GM19467 (cell line): ENCODE data around the gene PACS2.

Experiments used
- ATAC-seq: cut with Tn5 transposase; IDR thresholded peaks from one replicate; pipeline ENCODE4 v1.9.1; 2021; ENCODE audit warnings: mild to moderate bottlenecking, moderate library complexity; ENCODE audit not compliant: unreplicated experiment

Gene PACS2

GRCh38 chr14:105384041-105384557, 69.6 kb downstream of the PACS2 start:
- no peak for ATAC-seq

DNA sequence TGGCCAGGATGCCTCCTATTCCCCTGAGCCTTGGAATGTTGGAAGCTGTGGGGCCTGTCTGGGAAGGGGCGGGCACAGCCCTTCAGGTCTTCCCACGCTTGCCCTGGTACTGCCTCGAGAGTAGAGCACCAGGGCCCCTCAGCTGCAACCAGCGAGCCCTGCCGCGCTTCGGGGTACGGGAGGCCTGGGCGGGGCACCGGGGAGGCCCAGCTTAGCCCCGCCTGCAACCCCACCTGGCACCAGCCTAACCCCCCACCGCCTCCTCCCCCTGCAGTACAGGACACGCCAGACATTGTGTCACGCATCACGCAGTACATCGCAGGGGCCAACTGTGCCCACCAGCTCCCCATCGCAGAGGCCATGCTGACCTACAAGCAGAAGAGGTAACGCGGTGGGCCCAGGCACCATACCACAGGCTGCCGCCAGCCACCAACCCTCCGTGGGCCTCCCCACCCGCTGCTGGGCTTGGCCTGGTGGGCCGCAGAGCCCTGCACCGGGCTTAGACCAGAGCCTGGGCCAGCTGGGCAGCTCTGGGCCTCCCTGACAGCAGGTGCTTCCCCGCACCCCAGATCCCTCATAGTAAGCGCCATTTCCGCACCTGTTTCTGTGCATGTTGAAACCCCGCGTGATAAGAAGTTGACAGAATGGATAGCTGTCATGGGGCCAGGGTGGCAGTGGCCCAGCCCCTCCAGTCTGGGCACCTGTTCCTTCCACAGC, 70.2 kb downstream of the PACS2 start:
- no peak for ATAC-seq

DNA sequence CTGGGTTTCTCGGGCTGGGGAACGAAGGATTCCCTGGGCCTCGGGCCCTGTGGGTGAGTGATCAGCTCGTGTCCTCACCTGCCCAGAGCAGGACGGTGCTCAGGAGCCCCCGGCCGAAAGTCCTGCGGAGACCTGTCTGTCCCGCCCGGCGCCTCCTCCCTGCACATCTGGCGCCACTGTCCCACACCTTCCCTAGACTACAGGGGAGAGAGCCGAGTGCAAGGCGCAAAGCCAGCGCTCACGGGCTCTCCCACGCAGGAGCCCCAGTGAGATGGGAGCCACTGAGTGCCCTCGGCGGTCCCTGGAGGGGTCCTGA, 70.7 kb downstream of the PACS2 start:
- ATAC-seq = no peak

GRCh38 chr14:105385698-105386365, 71.3 kb downstream of the PACS2 start:
- ATAC-seq = no peak

- no peak for ATAC-seq
Observed at GRCh38 chr14:105386581-105387529, 72.3 kb downstream of the PACS2 start.

GRCh38 chr14:105387530-105387922, 73.0 kb downstream of the PACS2 start:
- ATAC-seq = no peak

DNA sequence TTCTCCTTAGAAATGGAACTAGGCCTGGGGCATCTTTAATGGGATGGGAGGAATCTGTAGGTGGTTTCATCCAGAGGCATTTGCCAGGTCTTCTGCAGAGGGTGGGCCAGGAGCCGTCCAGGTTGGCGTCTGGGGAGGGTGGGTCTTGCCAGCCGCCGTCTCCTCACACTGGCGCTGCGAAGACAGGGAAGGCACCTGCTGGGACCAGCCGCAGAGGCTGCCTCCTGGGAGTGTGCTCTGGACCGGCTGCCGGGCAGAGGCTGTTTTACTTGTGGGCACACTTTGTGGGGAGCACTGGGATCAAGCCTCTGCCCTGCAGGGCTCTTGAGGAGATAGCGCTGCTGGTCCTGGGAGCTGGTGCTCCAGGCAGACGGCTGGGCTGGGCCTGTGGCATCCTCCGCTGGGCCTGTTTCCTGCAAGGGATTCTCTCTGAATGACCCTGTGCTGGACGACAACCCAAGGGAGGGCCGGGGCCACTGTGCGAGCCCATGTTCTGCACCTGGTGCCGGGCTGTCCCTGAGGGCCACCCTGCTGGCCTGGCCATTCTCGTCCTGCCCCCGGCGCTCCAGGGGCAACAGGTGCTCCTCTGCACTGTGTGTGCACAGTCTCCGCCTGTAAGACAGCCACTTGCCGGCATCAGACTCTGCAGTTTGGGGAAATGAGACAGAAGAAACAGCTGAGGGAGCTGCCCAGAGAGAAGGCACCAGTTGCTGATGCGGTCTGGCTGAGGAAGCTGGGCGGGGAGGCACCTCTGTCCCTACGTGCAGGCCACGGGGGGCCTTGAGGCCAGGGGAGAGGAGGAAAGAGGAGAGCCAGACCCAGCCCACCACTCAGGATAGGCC, 73.8 kb downstream of the PACS2 start:
- no peak for ATAC-seq

DNA sequence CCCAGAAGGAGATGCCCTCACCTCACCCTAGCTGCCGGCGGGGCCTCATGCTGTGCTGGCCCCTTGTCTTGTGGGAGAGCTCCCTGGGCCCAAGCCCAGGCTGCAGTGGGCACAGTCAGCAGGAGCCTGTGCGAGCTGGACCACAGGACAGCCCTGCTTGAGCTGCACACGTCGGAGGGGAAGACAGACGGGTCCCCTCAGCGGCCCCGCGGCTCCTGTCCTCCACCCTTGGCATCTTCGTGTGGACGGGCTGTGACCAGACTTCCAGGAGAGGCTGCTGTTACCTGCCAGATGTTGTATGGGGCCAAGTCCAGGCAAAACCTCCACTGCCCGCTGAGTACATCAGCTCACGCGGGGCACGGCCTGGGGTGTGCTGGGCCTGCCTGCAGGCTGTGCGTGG, 74.4 kb downstream of the PACS2 start:
- ATAC-seq = no peak

DNA sequence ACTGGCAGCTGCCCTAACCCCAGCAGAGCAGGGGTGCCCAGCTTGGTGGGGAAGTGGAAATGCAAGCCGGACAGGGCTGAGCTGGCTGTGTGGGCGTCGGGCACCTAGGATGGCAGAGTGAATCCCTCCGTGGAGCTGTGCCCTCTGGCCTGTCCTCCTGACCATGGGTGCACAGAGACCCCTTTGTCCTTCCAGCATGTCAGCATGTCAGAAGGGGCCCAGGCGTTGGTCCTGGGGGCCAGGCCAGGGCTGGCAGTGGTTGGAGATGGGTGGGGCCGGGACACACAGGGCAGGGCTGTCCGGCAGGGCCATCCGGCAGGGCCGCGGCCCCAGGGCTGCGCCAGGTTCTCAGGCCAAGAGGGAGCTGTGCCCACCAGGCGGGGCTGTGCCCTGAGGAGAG, 75.0 kb downstream of the PACS2 start:
- ATAC-seq = no peak

DNA sequence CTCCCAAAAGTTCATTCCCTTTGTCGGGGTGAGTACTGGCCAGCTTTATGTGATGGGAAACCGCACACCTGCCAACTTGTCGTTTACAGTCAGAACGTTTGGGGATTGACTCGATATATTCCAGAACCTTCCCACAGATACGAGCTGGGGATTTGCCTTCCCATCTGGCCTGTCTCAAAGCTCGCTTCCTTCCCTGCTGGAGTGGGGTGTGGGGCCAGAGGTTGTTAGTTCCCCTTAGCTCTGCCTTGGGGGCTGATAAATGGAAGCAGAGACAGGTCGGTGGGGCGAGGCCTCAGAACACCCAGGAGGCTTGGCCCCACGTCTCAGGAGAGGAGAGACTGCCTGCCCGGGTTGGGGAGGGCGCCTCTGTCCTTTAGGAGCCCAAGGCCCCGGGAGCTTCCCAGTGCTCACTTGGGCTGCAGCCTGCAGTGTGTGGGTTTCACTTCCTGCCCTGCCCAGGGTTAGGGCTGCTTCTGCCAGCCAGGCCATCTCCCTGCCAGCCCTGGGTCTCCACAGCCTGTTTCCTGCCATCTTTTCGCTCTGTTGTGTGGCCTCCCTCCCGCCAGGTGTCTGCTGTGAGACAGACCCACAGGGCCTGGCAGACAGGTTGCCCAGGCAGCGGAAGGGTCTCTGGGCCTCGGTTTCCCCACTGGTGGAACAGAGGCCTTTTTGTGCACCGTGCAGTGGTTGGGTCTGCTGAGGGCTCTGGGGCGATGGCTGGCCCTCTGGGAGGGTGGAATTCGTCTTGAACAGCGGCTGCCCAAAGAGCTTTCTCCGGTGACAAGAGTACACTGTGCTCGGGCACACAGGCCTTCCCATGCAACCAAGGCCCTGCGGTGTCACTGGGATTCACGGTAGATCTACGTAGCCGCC, 75.7 kb downstream of the PACS2 start:
- ATAC-seq = no peak

DNA sequence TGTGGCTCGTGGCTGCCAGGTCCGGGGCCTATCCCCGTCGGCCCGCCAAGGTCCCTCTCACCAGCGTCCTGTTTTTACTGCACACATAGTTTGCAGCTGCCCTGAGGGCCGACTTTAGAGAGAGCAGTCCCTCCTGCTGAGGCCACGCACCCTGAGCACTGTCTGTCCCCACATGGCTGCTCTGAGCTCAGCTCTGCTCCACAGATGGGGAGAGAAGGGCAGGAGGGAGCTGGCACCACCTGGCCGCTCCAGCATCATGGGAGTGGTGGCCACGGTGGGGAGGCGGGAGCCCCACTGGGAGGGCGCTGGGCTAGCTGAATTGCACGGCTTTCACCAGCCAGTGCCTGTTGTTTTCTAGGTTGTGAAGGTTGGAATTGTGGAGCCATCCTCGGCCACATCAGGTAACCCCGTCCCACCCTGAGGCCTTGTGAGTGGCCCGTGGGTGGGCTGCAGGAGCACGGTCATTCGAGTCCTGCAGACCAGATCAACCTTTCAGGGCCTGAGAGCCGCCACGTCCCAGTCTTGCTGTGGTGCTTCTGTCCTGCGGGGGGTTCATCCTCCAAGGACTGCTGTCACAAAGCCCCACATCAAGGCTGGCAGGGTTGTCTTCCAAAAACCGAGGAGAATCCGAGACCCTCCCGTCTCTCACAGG, 76.4 kb downstream of the PACS2 start:
- ATAC-seq = no peak

DNA sequence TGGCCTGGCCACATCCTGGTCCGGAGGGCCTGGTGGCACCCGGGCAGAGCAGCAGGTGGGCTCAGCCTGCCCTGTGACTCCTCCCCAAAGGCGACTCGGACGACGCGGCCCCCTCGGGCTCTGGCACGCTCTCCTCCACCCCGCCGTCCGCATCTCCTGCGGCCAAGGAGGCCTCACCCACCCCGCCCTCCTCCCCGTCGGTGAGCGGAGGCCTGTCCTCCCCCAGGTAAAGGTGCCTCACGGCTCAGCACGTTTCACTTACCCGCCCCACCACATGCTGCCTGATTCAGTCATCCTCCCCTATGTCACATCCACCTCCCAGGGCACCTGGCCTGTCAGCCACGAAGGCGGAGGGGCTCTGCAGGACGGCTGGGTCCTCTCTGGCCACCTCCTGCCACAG, 77.0 kb downstream of the PACS2 start:
- ATAC-seq = no peak

DNA sequence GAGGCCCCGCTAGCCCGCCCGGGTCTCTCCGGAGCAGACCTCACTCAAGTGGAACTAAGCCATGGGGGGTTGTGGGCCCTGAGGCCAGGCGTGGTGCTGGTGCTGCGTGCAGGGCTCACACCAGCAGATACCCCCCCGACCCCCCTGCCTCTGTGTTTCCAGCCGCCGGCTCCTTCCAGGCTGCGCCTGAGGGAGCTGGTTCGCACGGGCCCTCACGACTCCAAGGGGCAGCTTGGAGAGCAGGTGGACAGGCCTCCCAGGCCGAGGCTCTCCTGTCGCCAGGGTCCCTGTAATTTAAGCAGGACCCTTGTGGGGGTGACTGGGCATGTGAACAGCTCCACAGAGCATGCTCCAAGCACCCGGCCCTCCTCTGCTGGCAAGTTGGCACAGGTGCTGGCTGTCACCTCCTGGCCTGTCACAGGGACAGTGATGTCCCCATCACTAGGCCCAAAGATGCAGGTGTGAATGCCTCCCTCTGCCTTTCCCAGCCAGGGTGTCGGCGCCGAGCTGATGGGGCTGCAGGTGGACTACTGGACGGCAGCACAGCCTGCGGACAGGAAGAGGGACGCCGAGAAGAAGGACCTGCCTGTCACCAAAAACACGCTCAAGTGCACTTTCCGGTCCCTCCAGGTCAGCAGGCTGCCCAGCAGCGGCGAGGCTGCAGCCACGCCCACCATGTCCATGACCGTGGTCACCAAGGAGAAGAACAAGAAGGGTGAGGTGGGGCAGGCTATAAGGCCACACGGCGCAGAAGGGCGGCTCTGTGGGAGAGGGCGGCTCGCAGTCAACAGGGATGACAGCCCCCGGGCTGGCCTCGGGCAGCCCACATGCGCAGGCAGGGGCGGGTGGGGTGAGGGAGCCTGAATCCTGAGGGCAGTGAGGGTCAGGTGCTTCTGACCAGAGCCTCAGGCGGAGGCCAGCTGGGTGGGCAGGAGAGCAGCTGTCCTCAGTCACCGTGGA, 77.9 kb downstream of the PACS2 start:
- ATAC-seq = no peak

DNA sequence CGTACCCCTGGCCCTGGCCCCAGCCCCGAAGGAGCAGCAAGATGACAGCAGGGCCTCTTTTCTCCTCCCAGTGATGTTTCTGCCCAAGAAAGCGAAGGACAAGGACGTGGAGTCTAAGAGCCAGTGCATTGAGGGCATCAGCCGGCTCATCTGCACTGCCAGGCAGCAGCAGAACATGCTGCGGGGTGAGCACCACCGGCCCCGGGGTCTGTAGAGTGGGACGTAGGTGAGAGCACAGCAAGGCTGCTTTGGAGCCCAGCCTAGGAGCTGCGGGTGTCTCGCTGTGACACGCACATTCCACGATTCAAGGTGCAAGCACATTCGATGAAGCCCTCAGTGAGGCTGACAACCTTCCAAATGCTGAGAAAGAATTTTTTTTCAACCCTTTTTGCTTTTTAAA, 78.6 kb downstream of the PACS2 start:
- no peak for ATAC-seq

GRCh38 chr14:105394714-105395537, 80.4 kb downstream of the PACS2 start:
- ATAC-seq = no peak

- ATAC-seq = no peak
Observed at GRCh38 chr14:105395538-105395854, 80.9 kb downstream of the PACS2 start.

- no peak for ATAC-seq
Observed at GRCh38 chr14:105397350-105397931, 82.9 kb downstream of the PACS2 start.
